Fibroblast of lung (primary cell): Measurements from ENCODE around the gene ME2. TPM values are rescaled to one million over a fixed set of nuclear protein-coding genes. Genes with fewer than 3 reads are reported as not detected.

Source experiments
- polyA plus RNA-seq, 2 donors: library from polyadenylated mRNA; depleted of rRNA in 1 of 2; stranded (reverse) in 1 of 2; unstranded in 1 of 2; fragments of >200 nt; gene quantifications; 2 replicates each; pipeline ENCODE4 v1.2.1, GENCODE V29; 2011 to 2012; ENCODE audit warnings: missing spikeins in 1 of 2
- total RNA-seq: library from RNA; depleted of rRNA; stranded (reverse); fragments of >200 nt; gene quantifications from 2 replicates; pipeline ENCODE4 v1.2.1, GENCODE V29; 2014

Gene ME2
- total and polyA plus RNA-seq, 2 donors (not counting 1 experiment from before 2014, with no cell fraction given): 40.5 to 57.0 TPM

Other genes with a start within 250 kb of the ME2 start
- gene MRO, start 59.1 kb upstream of the ME2 start, total RNA-seq: under 0.01 TPM in 2 replicates
- gene MRO, start 59.1 kb upstream of the ME2 start, polyA plus RNA-seq: 0.01 and 0.02 TPM in 2 replicates
- 5.4 and 7.3 TPM in 2 replicates for gene ELAC1, start 88.9 kb downstream of the ME2 start, total RNA-seq
- 8.2 and 9.2 TPM in 2 replicates for gene ELAC1, start 88.9 kb downstream of the ME2 start, polyA plus RNA-seq
- gene SMAD4, start 151.1 kb downstream of the ME2 start, total RNA-seq: 49.8 and 71.5 TPM in 2 replicates
- 108 and 161 TPM in 2 replicates for gene SMAD4, start 151.1 kb downstream of the ME2 start, polyA plus RNA-seq